H9 (cell line): ENCODE data around the gene ST6GALNAC3. TPM values are rescaled to one million over a fixed set of nuclear protein-coding genes. Genes with fewer than 3 reads are reported as not detected.

ENCODE experiments used
- DNase-seq: peaks from one replicate; pipeline ENCODE4 v3.0.0-alpha.2; 2017
- H2AFZ ChIP-seq: one replicate; pipeline ENCODE4 v1.6.1; 2013; ENCODE audit warnings: mild to moderate bottlenecking, low read length, control low read depth, moderate library complexity
- H2AK5ac ChIP-seq: 2 replicates; pipeline ENCODE4 v1.6.1; 2013; ENCODE audit warnings: low read length, control low read depth, mixed read lengths; ENCODE audit not compliant: insufficient read length
- H2BK120ac ChIP-seq: one replicate; pipeline ENCODE4 v1.6.1; 2013; ENCODE audit warnings: low read depth, mild to moderate bottlenecking, low read length, control low read depth, inconsistent platforms; ENCODE audit not compliant: poor library complexity, severe bottlenecking
- H2BK12ac ChIP-seq: 2 replicates; pipeline ENCODE4 v1.6.1; 2013; ENCODE audit warnings: low read length, control low read depth, mixed read lengths, low read depth; ENCODE audit not compliant: insufficient read length
- H2BK15ac ChIP-seq: 2 replicates; pipeline ENCODE4 v1.6.1; 2013; ENCODE audit warnings: low read depth, low read length, control low read depth
- H2BK20ac ChIP-seq: one replicate; pipeline ENCODE4 v1.6.1; 2013; ENCODE audit warnings: low read depth, mild to moderate bottlenecking, low read length, control low read depth, inconsistent platforms; ENCODE audit not compliant: poor library complexity, severe bottlenecking
- H2BK5ac ChIP-seq: 2 replicates; pipeline ENCODE4 v1.6.1; 2013; ENCODE audit warnings: low read length, control low read depth, mixed read lengths; ENCODE audit not compliant: insufficient read length
- H3K14ac ChIP-seq: 2 replicates; pipeline ENCODE4 v1.6.1; 2013; ENCODE audit warnings: low read length, control low read depth; ENCODE audit not compliant: insufficient read depth
- H3K18ac ChIP-seq: 2 replicates; pipeline ENCODE4 v1.6.1; 2013; ENCODE audit warnings: low read depth, mild to moderate bottlenecking, mixed read lengths, low read length, control low read depth; ENCODE audit not compliant: insufficient read length
- H3K23ac ChIP-seq: 2 replicates; pipeline ENCODE4 v1.6.1; 2013; ENCODE audit warnings: low read length, control low read depth, mixed read lengths, low read depth; ENCODE audit not compliant: insufficient read length
- H3K23me2 ChIP-seq: 2 replicates; pipeline ENCODE4 v1.6.1; 2013; ENCODE audit warnings: low read depth, mild to moderate bottlenecking, mixed read lengths, low read length, control low read depth; ENCODE audit not compliant: insufficient read length, poor library complexity, severe bottlenecking
- H3K27ac ChIP-seq: 2 replicates; pipeline ENCODE4 v1.5.1; 2013; ENCODE audit warnings: low read length, control low read depth, mixed read lengths, low read depth; ENCODE audit not compliant: insufficient read length
- H3K27me3 ChIP-seq: 2 replicates; pipeline ENCODE4 v1.6.1; 2013; ENCODE audit warnings: low read length, control low read depth, inconsistent platforms; ENCODE audit not compliant: insufficient read depth
- H3K4ac ChIP-seq: 2 replicates; pipeline ENCODE4 v1.6.1; 2013; ENCODE audit warnings: low read depth, mild to moderate bottlenecking, control low read depth, inconsistent platforms, low read length, moderate library complexity
- H3K4me1 ChIP-seq: 2 replicates; pipeline ENCODE4 v1.6.1; 2013; ENCODE audit warnings: low read length, control low read depth, inconsistent platforms; ENCODE audit not compliant: insufficient read depth
- H3K4me2 ChIP-seq: 2 replicates; pipeline ENCODE4 v1.6.1; 2013; ENCODE audit warnings: low read length, control low read depth, mixed read lengths; ENCODE audit not compliant: insufficient read length, insufficient read depth
- H3K56ac ChIP-seq: 2 replicates; pipeline ENCODE4 v1.6.1; 2013; ENCODE audit warnings: low read depth, mild to moderate bottlenecking, mixed read lengths, low read length, control low read depth; ENCODE audit not compliant: insufficient read length
- H3K79me1 ChIP-seq: 2 replicates; pipeline ENCODE4 v1.6.1; 2013; ENCODE audit warnings: low read depth, mild to moderate bottlenecking, moderate library complexity, low read length, control low read depth, inconsistent platforms; ENCODE audit not compliant: insufficient read depth, poor library complexity, severe bottlenecking
- H3K79me2 ChIP-seq: 2 replicates; pipeline ENCODE4 v1.6.1; 2013; ENCODE audit warnings: low read length, control low read depth, inconsistent platforms; ENCODE audit not compliant: insufficient read depth
- H3K9ac ChIP-seq: 2 replicates; pipeline ENCODE4 v1.6.1; 2013; ENCODE audit warnings: low read length, control low read depth, mixed read lengths; ENCODE audit not compliant: insufficient read length; ENCODE audit errors: extremely low read depth
- H3K9me3 ChIP-seq: one replicate; pipeline ENCODE4 v1.6.1; 2013; ENCODE audit warnings: low read depth, low read length, inconsistent platforms; ENCODE audit not compliant: control insufficient read depth
- H3T11ph ChIP-seq: one replicate; pipeline ENCODE4 v1.6.1; 2013; ENCODE audit warnings: mild to moderate bottlenecking, low read length, control low read depth, inconsistent platforms
- H4K20me1 ChIP-seq: one replicate; pipeline ENCODE4 v1.6.1; 2013; ENCODE audit not compliant: control insufficient read depth, insufficient read length, insufficient read depth
- H4K5ac ChIP-seq: 2 replicates; pipeline ENCODE4 v1.6.1; 2013; ENCODE audit warnings: low read depth, mild to moderate bottlenecking, mixed read lengths, low read length, control low read depth; ENCODE audit not compliant: insufficient read length
- H4K8ac ChIP-seq: replicated peaks from 2 replicates; pipeline ENCODE4 v1.6.1; 2013; ENCODE audit warnings: low read length, control low read depth, mixed read lengths, low read depth; ENCODE audit not compliant: insufficient read length
- H4K91ac ChIP-seq: 2 replicates; pipeline ENCODE4 v1.6.1; 2013; ENCODE audit warnings: low read depth, mild to moderate bottlenecking, moderate library complexity, mixed read lengths, low read length, control low read depth; ENCODE audit not compliant: insufficient read length
- H3K27ac Mint-ChIP-seq, 3 experiments: 2 replicates in 2 of 3; 3 replicates in 1 of 3; pipeline ENCODE4 v1.8.0; 2020 to 2021; ENCODE audit warnings: mixed read lengths in 3 of 3, mild to moderate bottlenecking in 1 of 3, moderate library complexity in 1 of 3
- H3K27me3 Mint-ChIP-seq: 2 replicates; pipeline ENCODE4 v1.8.0; 2021; ENCODE audit warnings: low read depth, mild to moderate bottlenecking, moderate library complexity, mixed read lengths
- H3K36me3 Mint-ChIP-seq, 3 experiments: 2 replicates in 2 of 3; 3 replicates in 1 of 3; pipeline ENCODE4 v1.8.0; 2020 to 2021; ENCODE audit warnings: low read depth in 3 of 3, mixed read lengths in 3 of 3; ENCODE audit not compliant: insufficient read depth in 1 of 3
- H3K4me1 Mint-ChIP-seq, 2 experiments: 2 replicates each; pipeline ENCODE4 v1.8.0; 2020; ENCODE audit warnings: mixed read lengths in 2 of 2
- H3K4me3 Mint-ChIP-seq, 2 experiments: 2 replicates in 1 of 2; 3 replicates in 1 of 2; pipeline ENCODE4 v1.8.0; 2020 to 2021; ENCODE audit warnings: mild to moderate bottlenecking in 2 of 2, mixed read lengths in 2 of 2, moderate library complexity in 1 of 2
- H3K9me3 Mint-ChIP-seq, 2 experiments: 2 replicates in 1 of 2; 3 replicates in 1 of 2; pipeline ENCODE4 v1.8.0; 2020; ENCODE audit warnings: mild to moderate bottlenecking in 2 of 2, mixed read lengths in 2 of 2, moderate library complexity in 1 of 2
- WGBS: extraction: QIAGEN DNeasy Blood & Tissue Kit; methylation state at CpG from one replicate; pipeline ENCODE4 v1.1.7; 2013; ENCODE audit warnings: missing lambda C conversion rate, low lambda C conversion rate, mixed read lengths; ENCODE audit not compliant: insufficient read length; ENCODE audit errors: extremely low coverage; 5-methylcytosine and 5-hydroxymethylcytosine counted together
- total RNA-seq: library from RNA; stranded (reverse); gene quantifications from 2 replicates; pipeline ENCODE4 v1.2.1, GENCODE V29; 2021
- TF ChIP-seq, protein P1 (sequence below): fragments of 200-600 bp; sonication (generic); conservative IDR thresholded peaks from 3 replicates; pipeline ENCODE4 v1.8.0; 2021; ENCODE audit warnings: antibody characterized with exemption, mild to moderate bottlenecking

The ST6GALNAC3 gene
- total RNA-seq, 1 experiment from 2014 or later, result 11.2 TPM

DNA sequence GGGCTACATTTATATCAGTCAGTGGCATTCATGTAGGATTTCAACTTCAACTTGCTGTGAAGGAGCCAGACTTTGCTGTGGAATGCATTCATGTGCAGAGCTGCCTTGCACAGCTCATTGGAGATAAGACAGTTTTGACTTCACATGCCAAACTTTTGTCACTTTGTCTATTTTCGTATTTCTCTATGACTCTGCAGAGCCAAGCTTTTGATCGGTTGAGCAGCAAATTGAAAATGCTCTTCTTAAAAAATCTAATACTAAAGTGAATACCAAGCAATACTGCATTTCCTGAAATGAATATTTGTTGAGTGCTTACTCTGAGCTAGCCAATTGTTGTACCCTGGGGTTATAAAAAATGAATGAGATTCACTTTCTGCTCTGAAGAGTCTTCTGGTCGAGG, 388.7 kb downstream of the ST6GALNAC3 start:
- Mint-ChIP-seq H3K36me3 (peaks cover 0 to 3% (median 0%) of the 10 kb centered on the region in 3 experiments; a peak in 2 of 7 replicates), H3K4me1 (peaks cover 4 to 9% of the 10 kb centered on the region in 2 experiments; a peak in 3 of 4 replicates), H3K27ac (no peak overlapping the region; a peak in 1 of 7 replicates), H3K27me3 (no peaks in the 10 kb centered on the region), H3K4me3 (no peak overlapping the region), H3K9me3 (peaks cover 0 to 2% of the 10 kb centered on the region in 2 experiments; a peak in 3 of 5 replicates)
- H3K23me2 ChIP-seq, result no peaks in the 10 kb centered on the region
- no peak overlapping the region for H3K23ac ChIP-seq
- no peak overlapping the region for H2BK5ac ChIP-seq
- H3K9me3 ChIP-seq, result no peaks in the 10 kb centered on the region
- no peak overlapping the region for H3K56ac ChIP-seq
- no peak overlapping the region for H3K4me2 ChIP-seq
- no peak overlapping the region for H4K91ac ChIP-seq
- no peaks in the 10 kb centered on the region for H4K20me1 ChIP-seq
- H2BK15ac ChIP-seq, result no peak overlapping the region
- no peak overlapping the region for H4K5ac ChIP-seq
- no peak overlapping the region for H2BK20ac ChIP-seq
- H4K8ac ChIP-seq, result no peak overlapping the region
- WGBS, result no CpG with 5 or more reads among the region's 3 CpGs
- H3K9ac ChIP-seq, result no peak overlapping the region
- H3K14ac ChIP-seq, result no peak overlapping the region
- H3K27me3 ChIP-seq, result no peaks in the 10 kb centered on the region
- H2AK5ac ChIP-seq, result no peak overlapping the region
- no peak overlapping the region for H3K27ac ChIP-seq
- no peak overlapping the region for H3K4ac ChIP-seq
- H2BK120ac ChIP-seq, result no peak overlapping the region
- H3K4me1 ChIP-seq, result no peaks in the 10 kb centered on the region
- no peak overlapping the region for H3T11ph ChIP-seq
- no peaks in the 10 kb centered on the region for H3K79me1 ChIP-seq
- TF ChIP-seq, protein P1, sequence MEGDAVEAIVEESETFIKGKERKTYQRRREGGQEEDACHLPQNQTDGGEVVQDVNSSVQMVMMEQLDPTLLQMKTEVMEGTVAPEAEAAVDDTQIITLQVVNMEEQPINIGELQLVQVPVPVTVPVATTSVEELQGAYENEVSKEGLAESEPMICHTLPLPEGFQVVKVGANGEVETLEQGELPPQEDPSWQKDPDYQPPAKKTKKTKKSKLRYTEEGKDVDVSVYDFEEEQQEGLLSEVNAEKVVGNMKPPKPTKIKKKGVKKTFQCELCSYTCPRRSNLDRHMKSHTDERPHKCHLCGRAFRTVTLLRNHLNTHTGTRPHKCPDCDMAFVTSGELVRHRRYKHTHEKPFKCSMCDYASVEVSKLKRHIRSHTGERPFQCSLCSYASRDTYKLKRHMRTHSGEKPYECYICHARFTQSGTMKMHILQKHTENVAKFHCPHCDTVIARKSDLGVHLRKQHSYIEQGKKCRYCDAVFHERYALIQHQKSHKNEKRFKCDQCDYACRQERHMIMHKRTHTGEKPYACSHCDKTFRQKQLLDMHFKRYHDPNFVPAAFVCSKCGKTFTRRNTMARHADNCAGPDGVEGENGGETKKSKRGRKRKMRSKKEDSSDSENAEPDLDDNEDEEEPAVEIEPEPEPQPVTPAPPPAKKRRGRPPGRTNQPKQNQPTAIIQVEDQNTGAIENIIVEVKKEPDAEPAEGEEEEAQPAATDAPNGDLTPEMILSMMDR, result no peak
- H2AFZ ChIP-seq, result no peak overlapping the region
- no peak overlapping the region for H2BK12ac ChIP-seq
- no peak for DNase-seq
- no peaks in the 10 kb centered on the region for H3K79me2 ChIP-seq
- H3K18ac ChIP-seq, result no peak overlapping the region
